HG03045 (cell line): ENCODE results near the gene IGLL5.
A peak's percentile ranks its signal among the peaks of the same experiment; 100 is the strongest.

ENCODE experiments used
- ATAC-seq: cut with Tn5 transposase; IDR thresholded peaks from one replicate; pipeline ENCODE4 v1.9.1; 2021; ENCODE audit warnings: mild to moderate bottlenecking, moderate library complexity; ENCODE audit not compliant: unreplicated experiment

The IGLL5 gene

DNA sequence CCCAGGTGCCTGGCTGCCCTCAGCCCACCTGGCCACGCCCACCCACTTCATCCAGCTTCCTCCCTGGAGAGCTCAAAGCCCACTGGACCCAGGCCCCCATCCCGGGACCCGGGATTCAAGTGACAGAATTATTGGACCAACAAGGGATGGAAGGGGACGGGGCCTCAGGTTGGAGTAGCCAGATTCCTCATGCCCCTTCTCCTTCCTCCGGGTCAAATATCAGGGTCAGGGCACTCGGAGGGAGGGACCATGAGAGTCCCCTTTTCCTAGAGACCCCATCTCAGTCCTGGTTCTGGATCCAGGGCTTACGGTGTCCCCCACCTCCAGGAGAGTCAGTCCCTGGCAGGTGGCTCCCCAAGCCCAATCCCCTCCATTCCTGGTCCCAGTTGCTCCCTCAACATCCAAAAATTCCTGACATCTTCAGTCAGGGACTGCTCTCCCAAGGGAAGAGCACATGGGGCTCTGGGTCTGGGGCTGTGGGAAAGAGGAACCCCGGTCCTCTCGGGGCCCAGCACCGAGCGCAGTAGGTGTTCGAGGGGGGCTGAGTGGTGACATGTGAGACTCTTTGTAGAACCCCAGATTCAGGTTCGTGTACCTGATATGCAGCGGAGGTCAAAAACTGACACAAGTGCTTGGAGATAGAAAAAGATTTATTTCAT lies 37.7 kb downstream of the IGLL5 start:
- ATAC-seq, result no peak

DNA sequence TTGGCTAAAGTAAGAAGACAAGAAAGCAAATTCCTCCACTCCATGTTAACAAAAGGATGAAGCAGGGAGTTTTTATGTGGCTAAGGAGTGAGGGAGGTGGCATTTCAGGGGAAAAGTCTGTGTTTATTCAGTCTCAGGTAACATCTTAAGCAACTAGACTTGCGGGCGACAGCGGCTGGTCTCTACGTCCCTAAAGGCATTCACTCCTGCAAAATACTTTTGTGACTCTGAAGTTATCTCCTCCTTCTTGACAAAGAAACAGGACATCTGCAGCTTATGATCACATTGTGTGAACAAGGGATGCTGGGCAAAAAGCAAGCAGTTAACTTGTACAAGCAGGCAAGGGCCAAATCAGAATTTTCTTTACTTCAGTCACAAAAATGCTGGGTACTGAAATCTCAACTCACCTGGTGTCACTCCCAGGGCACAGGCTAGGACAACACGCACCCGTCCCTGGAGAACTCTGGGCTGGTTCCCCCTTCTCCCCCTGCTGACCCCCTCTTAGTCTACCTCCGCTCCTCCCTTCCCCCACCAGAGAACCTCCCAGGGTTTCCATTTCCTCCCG lies 38.3 kb downstream of the IGLL5 start:
- ATAC-seq, result no peak

- ATAC-seq, result no peak
Measured at GRCh38 chr22:22926370-22927195, 39.0 kb downstream of the IGLL5 start.

GRCh38 chr22:22927196-22927887 lies 39.7 kb downstream of the IGLL5 start:
- no peak for ATAC-seq

DNA sequence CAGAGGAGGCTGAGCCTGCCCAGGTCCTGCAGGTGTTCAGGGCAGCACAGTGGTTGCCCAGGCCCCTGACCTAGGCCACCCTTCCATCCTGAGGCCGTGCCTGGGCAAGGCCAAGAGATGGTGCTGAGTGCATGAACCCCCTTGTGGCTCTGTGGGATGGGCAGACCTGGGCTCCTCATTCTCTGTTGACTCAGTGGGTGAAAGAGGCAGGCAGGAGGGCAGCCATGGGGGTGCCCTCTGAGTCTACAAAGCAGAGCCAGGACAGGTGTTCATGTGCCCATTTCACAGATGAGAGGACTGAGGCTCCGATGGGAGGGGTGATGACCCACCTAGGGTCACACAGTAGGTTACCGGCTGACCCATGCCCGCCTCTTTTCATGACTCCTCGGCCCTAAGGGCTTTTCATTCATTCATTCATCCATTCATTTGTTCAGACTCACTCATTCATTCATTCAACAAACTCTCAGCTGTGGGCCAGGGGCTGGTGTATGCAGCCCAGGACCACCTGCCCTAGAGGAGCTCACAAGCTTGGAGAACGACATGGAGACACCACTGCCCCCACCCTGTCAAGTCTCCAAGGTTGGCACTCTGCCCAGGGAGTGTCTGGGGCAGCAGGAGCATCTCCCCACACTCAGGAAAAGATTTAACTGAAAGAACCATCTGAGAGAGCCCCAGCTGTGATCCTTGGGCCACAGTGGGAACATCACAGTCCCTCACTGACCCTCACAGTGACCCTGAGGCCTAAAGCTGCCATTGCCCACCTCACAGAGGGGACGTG lies 40.5 kb downstream of the IGLL5 start:
- no peak for ATAC-seq

- peak; percentile 76 for ATAC-seq
Measured at GRCh38 chr22:22928666-22929380, 41.2 kb downstream of the IGLL5 start.

DNA sequence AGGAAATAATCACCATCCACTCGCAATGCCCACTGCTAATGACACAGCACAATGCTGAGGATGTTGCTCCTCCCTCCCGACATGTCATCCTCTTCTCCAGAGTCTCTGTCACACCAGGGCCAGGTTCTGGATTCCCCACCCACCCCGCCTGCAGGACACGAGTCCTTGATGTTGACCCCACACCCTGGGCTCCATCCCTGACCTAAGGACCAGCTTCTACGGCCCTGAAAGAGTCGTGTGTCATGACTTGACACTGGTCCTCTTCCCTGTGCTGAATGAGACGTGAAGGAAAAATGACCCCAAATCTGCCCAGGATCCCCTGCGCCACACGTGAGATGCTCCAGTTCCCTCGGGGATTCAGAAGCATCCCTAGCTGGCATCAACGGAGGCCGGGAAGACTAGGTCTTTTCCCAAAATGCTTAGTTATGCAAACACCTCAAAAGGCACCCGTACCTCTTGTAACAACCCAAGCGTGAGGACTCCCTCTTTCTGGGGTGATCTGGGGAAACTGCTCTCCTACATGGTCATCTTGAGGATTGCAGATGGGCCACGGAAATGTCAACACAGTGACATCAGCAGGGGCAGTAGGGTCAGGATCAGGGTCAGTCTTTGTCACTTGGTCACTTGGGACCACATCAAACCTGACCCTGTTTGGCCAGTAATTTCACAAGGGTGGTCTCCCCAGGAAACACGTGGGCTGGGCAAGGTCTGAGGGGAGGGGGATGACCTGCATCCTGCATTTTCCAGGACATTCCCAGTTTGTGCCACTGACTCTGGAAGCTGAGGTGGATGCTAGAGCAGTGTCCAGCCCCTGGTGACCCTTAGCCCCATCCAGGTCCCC lies 42.0 kb downstream of the IGLL5 start:
- no peak for ATAC-seq

DNA sequence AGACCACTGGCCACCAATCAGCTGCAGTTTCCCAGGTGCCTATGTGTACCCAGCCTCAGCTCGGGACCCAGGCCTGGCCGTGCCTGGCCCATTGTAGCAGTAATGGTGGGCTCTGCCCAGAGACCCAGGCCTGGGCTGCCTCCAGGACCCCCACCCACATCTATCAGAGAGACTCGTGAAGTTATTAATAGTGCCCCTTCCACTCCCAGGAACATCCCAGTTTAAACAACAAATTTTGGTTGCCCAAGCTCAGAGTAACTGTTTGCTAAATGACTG lies 42.5 kb downstream of the IGLL5 start:
- no peak for ATAC-seq

GRCh38 chr22:22930571-22931556 lies 43.2 kb downstream of the IGLL5 start:
- ATAC-seq, result no peak

GRCh38 chr22:22931557-22932270 lies 44.1 kb downstream of the IGLL5 start:
- no peak for ATAC-seq

- ATAC-seq, result no peak
Measured at GRCh38 chr22:22932512-22932941, 44.9 kb downstream of the IGLL5 start.

- ATAC-seq, result no peak
Measured at GRCh38 chr22:22933100-22933806, 45.6 kb downstream of the IGLL5 start.

DNA sequence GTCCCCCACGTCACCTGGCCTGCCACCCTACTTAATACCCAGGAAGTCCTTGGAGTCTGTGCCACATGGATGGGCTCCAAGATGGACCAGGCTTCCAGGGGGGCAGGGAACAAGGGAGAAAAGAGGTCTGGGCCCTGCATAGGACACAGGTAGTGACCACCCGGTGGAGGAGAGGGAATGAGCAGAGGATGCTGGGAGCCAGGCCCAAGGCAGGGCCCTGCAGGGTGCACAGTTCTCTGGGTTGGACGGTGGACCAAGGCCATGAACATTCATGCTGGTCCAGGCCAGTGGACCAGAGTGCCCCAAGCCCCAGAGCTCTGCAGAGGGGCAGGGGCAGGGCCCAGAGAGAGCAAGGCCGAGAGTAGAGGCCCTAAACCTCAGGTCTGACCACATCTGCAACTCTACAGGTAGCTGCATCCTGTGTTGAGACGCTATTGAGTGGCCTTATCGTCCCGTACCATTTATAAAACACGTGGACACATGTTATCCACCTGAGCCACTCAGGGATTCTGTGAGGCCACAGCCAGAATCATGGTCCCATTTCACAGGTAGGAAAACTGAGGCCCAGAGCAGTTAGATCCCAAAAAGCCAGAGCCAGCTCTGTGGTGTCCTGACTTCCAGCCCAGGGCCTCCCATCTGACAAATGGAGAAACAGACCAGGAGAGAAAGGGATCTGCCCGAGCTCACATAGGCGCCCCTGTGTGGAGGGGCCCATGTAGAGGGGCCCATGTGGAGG lies 46.4 kb downstream of the IGLL5 start:
- ATAC-seq, result no peak

- no peak for ATAC-seq
Measured at GRCh38 chr22:22934543-22935055, 47.0 kb downstream of the IGLL5 start.

GRCh38 chr22:22935056-22935545 lies 47.5 kb downstream of the IGLL5 start:
- peak; percentile 21 for ATAC-seq
